Nephron (organoid): ENCODE results near the gene CACNA1S.
A peak's percentile ranks its signal among the peaks of the same experiment; 100 is the strongest.

Source experiments
- H3K27ac Mint-ChIP-seq, 3 experiments: 2 replicates each; pipeline ENCODE4 v1.8.0; 2020; ENCODE audit warnings: mixed read lengths in 3 of 3, mild to moderate bottlenecking in 2 of 3, moderate library complexity in 1 of 3
- H3K27me3 Mint-ChIP-seq: 2 replicates; pipeline ENCODE4 v1.8.0; 2021; ENCODE audit warnings: low read depth, mild to moderate bottlenecking, moderate library complexity, mixed read lengths
- H3K36me3 Mint-ChIP-seq: 2 replicates; pipeline ENCODE4 v1.8.0; 2020; ENCODE audit warnings: low read depth, mixed read lengths
- H3K4me1 Mint-ChIP-seq: 2 replicates; pipeline ENCODE4 v1.8.0; 2020; ENCODE audit warnings: mixed read lengths
- H3K4me3 Mint-ChIP-seq, 3 experiments: 2 replicates each; pipeline ENCODE4 v1.8.0; 2020; ENCODE audit warnings: mild to moderate bottlenecking in 3 of 3, mixed read lengths in 3 of 3, moderate library complexity in 2 of 3
- H3K9me3 Mint-ChIP-seq: 2 replicates; pipeline ENCODE4 v1.8.0; 2020; ENCODE audit warnings: mixed read lengths
- TF ChIP-seq, protein P1 (sequence below), 3 experiments: fragments of 200-600 bp; sonication (generic); IDR thresholded peaks; one replicate each; pipeline ENCODE4 v1.5.0; 2021; ENCODE audit warnings: antibody characterized with exemption in 3 of 3; ENCODE audit not compliant: unreplicated experiment in 3 of 3

The CACNA1S gene

DNA sequence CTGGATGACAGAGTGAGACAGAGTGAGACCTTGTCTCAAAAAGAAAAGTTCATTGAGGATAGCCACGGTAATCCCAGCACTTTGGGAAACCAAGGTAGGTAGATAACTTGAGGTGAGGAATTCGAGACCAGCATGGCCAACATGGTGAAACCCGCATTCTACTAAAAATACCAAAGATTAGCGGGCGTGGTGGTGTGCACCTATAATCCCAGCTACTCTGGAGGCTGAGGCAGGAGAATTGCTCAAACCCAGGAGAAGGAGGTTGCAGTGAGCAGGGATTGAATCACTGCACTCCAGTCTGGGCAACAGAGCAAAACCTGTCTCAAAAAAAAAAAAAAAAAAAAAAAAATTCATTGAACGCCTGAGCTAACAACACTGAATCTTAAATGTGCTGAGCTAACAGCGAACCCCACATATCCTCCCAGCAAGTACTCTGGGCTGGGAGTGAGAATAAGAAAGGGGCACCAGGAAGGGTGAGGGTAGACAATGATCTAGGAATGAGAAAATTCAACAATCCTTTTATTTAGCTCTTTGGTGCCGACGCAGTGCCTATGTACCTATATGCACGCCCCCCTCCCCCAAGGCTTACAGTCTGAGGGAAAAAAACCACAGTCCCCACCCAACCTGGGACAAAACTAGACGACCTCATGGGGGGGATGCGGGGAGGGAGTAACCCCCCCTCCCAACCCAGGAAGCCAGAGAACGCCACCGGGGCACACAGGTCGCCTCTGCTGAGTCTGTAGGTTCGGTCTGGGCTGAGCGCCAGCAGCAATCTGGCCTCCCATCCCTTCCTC lies 1.4 kb upstream of the CACNA1S start:
- Mint-ChIP-seq H3K27me3 (peaks cover 48% of the 10 kb centered on the region), H3K27ac (peak overlapping the region in 1 of 3 experiments; percentile 57), H3K36me3 (no peaks in the 10 kb centered on the region), H3K4me3 (peak overlapping the region; percentile 82 to 94 (median 90)), H3K4me1 (peaks cover 25% of the 10 kb centered on the region), H3K9me3 (no peaks in the 10 kb centered on the region)
- TF ChIP-seq, protein P1, sequence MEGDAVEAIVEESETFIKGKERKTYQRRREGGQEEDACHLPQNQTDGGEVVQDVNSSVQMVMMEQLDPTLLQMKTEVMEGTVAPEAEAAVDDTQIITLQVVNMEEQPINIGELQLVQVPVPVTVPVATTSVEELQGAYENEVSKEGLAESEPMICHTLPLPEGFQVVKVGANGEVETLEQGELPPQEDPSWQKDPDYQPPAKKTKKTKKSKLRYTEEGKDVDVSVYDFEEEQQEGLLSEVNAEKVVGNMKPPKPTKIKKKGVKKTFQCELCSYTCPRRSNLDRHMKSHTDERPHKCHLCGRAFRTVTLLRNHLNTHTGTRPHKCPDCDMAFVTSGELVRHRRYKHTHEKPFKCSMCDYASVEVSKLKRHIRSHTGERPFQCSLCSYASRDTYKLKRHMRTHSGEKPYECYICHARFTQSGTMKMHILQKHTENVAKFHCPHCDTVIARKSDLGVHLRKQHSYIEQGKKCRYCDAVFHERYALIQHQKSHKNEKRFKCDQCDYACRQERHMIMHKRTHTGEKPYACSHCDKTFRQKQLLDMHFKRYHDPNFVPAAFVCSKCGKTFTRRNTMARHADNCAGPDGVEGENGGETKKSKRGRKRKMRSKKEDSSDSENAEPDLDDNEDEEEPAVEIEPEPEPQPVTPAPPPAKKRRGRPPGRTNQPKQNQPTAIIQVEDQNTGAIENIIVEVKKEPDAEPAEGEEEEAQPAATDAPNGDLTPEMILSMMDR (IDR thresholded peaks at IDR 0.05; ENCODE audit: unreplicated experiment in 3 of 3) = no peak

DNA sequence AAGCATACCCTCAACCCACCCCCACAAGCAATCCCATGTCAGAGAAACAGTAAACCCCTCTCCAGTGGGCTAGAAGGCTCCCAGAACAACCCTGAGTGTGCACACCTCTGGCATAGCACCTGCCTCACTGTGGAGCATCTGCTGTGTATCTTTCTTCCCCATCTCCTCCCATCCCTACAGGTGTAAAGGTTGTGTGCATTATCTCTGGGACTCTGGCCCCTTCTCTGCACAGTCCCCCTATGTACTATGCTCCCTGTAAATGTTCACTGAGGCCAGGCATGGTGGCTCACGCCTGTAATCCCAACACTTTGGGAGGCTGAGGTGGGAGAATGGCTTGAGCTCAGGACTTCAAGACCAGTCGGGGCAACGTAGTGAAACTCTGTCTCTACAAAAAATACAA lies 700 bp upstream of the CACNA1S start:
- Mint-ChIP-seq H3K9me3 (no peaks in the 10 kb centered on the region), H3K27me3 (peaks cover 48% of the 10 kb centered on the region), H3K27ac (peak overlapping the region in 1 of 3 experiments; percentile 39), H3K4me1 (peaks cover 27% of the 10 kb centered on the region), H3K36me3 (no peaks in the 10 kb centered on the region), H3K4me3 (peak overlapping the region; percentile 45 to 84 (median 70))
- TF ChIP-seq, protein P1 (IDR thresholded peaks at IDR 0.05; ENCODE audit: unreplicated experiment in 3 of 3) = no peak

DNA sequence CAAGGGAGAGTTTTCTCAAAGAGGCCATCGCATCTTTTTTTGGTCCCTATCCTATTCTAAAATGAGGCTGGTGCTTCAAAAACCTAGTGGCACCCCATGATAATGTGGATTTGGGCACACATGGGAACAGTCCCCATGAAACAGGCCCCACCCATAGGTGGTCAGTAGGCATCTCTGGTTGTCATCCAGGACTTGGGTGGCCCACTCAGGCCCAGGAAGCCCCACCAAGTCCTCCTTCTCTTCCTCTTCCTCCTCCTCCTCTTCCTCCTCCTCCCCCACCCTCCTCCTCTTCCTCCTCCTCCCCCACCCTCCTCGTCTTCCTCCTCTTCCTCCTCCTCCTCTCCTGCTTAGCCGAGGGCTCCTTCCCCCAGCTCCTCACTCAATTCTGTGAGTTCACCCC lies 554 bp downstream of the CACNA1S start:
- H3K4me1 Mint-ChIP-seq = peaks cover 31% of the 10 kb centered on the region
- peaks cover 38% of the 10 kb centered on the region for H3K27me3 Mint-ChIP-seq
- no peaks in the 10 kb centered on the region for H3K36me3 Mint-ChIP-seq
- TF ChIP-seq, protein P1 (IDR thresholded peaks at IDR 0.05; ENCODE audit: unreplicated experiment in 3 of 3) = no peak
- no peaks in the 10 kb centered on the region for H3K9me3 Mint-ChIP-seq
- H3K27ac Mint-ChIP-seq = peak overlapping the region in 1 of 3 experiments; percentile 20
- H3K4me3 Mint-ChIP-seq = peak overlapping the region; percentile 8 to 84 (median 70)

DNA sequence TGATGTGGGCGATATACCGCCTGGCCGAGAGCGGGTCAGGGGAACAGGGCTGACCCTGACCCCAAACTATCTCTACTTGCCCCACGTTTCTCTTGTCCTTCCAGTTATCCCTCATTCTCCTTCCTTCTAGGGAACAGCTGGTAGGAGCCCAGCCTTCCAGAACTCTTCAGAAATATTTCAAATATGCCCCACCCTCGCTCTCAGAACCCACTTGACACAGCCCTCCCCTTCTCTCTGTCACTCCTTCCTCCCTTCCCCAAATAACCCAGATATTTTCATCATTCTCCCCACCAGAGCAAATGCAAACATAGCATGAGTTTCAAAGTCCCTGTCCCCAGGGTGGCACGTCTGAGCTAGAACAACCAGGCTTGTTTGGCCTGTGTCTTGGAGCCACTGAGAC lies 1.1 kb downstream of the CACNA1S start:
- peak overlapping the region in 2 of 3 experiments; percentile 0 to 20 for H3K27ac Mint-ChIP-seq

DNA sequence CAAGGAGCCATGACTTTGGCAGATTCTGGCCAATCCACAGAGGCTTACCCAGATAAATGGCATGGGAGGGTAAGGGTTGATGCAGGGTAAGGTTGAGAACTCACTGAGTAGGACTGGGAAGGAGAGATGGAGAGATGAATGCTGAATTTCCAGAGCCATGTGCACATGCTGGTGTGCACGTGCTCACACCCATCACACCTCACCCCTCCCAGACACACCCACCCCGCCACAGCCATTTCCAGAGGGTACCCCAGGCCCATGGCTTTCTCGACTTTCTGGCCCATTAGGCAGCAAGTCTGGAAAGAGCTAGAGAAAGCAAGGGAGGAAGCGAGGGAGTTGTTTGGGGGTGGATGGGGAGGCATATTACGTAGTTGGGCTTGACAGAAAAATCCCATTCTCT lies 1.6 kb downstream of the CACNA1S start:
- H3K27me3 Mint-ChIP-seq = peaks cover 27% of the 10 kb centered on the region
- peaks cover 38% of the 10 kb centered on the region for H3K4me1 Mint-ChIP-seq
- no peaks in the 10 kb centered on the region for H3K36me3 Mint-ChIP-seq
- TF ChIP-seq, protein P1 (IDR thresholded peaks at IDR 0.05; ENCODE audit: unreplicated experiment in 3 of 3) = no peak
- peak overlapping the region in 2 of 3 experiments; percentile 0 to 20 for H3K27ac Mint-ChIP-seq
- H3K4me3 Mint-ChIP-seq = peak overlapping the region in 2 of 3 experiments; percentile 70 to 84
- no peaks in the 10 kb centered on the region for H3K9me3 Mint-ChIP-seq

More for the DNA sequence above, 1.1 kb downstream of the CACNA1S start:
- Mint-ChIP-seq H3K4me1 (peaks cover 36% of the 10 kb centered on the region), H3K4me3 (peak overlapping the region; percentile 25 to 84 (median 70)), H3K9me3 (no peaks in the 10 kb centered on the region), H3K27me3 (peaks cover 32% of the 10 kb centered on the region), H3K36me3 (no peaks in the 10 kb centered on the region)
- TF ChIP-seq, protein P1 (IDR thresholded peaks at IDR 0.05; ENCODE audit: unreplicated experiment in 3 of 3) = no peak
